K562 (cell line): Measurements from ENCODE around the gene PRDM1. TPM values are rescaled to one million over a fixed set of nuclear protein-coding genes. Genes with fewer than 3 reads are reported as not detected.

ENCODE experiments used
- ATAC-seq: fragments of 200-7000 bp; cut with Tn5 transposase; 3 replicates; pipeline ENCODE4 v1.9.1; 2020; ENCODE audit warnings: moderate library complexity
- BruUV-seq: library from RNA; stranded (reverse); fragments of 400-500 nt; replicated peaks from 2 replicates; lab custom pipeline; 2021; lab: Mats Ljungman, UMichigan
- CTCF ChIA-PET: fragments of 300-600 bp; formaldehyde crosslinking; extraction: SDS; loops from one replicate; lab custom pipeline; 2021; ENCODE audit warnings: low intra/inter-chr PET ratio; lab: Yijun Ruan, JAX
- POLR2A ChIA-PET: fragments of 300-600, 350-650 bp; sonication (Branson Sonifier 250); formaldehyde crosslinking; extraction: SDS; loops from one replicate; lab custom pipeline; 2021; ENCODE audit warnings: antibody characterized with exemption, inconsistent platforms; lab: Yijun Ruan, JAX
- DNase-seq, 4 experiments: peaks; one replicate each; pipeline versions ENCODE4 v3.0.0 to v3.0.0-alpha.2; 2011 to 2018; ENCODE audit warnings: low spot score in 3 of 4, mixed read lengths in 3 of 4; ENCODE audit errors: extremely low read depth in 1 of 4
- FAIRE-seq: peaks from 2 replicates; lab custom pipeline; 2011; peaks lifted over from hg19 to GRCh38; lab: Jason Lieb, UNC
- H2AFZ ChIP-seq: 2 replicates; pipeline ENCODE4 v1.6.0; 2011; ENCODE audit warnings: low read depth, low read length, control low read depth, inconsistent platforms
- H3K27ac ChIP-seq: fragments of 200-600 bp; 3 replicates; pipeline ENCODE4 v1.8.0; 2011; ENCODE audit warnings: low read depth, mild to moderate bottlenecking, control low read depth, inconsistent platforms, low read length, moderate library complexity, mixed read lengths; ENCODE audit errors: extremely low read depth
- H3K27me3 ChIP-seq, 2 experiments: fragments of 300-600 bp in 1 of 2; 2 replicates in 1 of 2; 3 replicates in 1 of 2; pipeline versions ENCODE4 v1.6.0 to v1.8.0; 2011; ENCODE audit warnings: inconsistent platforms in 2 of 2, low read length in 2 of 2, mild to moderate bottlenecking in 1 of 2, mixed read lengths in 1 of 2, moderate library complexity in 1 of 2; ENCODE audit not compliant: control insufficient read depth in 2 of 2, insufficient read depth in 2 of 2
- H3K36me3 ChIP-seq: fragments of 300-600 bp; 3 replicates; pipeline ENCODE4 v1.8.0; 2011; ENCODE audit warnings: mild to moderate bottlenecking, low read length, inconsistent platforms; ENCODE audit not compliant: control insufficient read depth, insufficient read depth
- H3K4me1 ChIP-seq, 2 experiments: fragments of 200-600 bp in 1 of 2; replicated peaks in 1 of 2; 2 replicates in 1 of 2; 3 replicates in 1 of 2; pipeline versions ENCODE4 v1.5.1 to v1.8.0; 2011; ENCODE audit warnings: inconsistent platforms in 2 of 2, low read length in 2 of 2, mild to moderate bottlenecking in 1 of 2, mixed read lengths in 1 of 2, moderate library complexity in 1 of 2; ENCODE audit not compliant: control insufficient read depth in 2 of 2, insufficient read depth in 2 of 2
- H3K4me2 ChIP-seq: 2 replicates; pipeline ENCODE4 v1.6.1; 2011; ENCODE audit warnings: low read length, control low read depth, inconsistent platforms, mixed read lengths; ENCODE audit not compliant: insufficient read depth
- H3K4me3 ChIP-seq: fragments of 200-600 bp; sonication (generic), shearing (Covaris generic); 2 replicates; pipeline ENCODE4 v1.5.1; 2016; ENCODE audit warnings: control low read depth, inconsistent platforms
- H3K79me2 ChIP-seq: fragments of 200-600 bp; 3 replicates; pipeline ENCODE4 v1.8.0; 2011; ENCODE audit warnings: low read length, inconsistent platforms; ENCODE audit not compliant: control insufficient read depth, insufficient read depth
- H3K9ac ChIP-seq, 2 experiments: 2 replicates each; pipeline versions ENCODE4 v1.6.0 to v1.6.1; 2011; ENCODE audit warnings: low read depth in 2 of 2, low read length in 2 of 2, control low read depth in 1 of 2, inconsistent platforms in 1 of 2, mild to moderate bottlenecking in 1 of 2, mixed read lengths in 1 of 2; ENCODE audit not compliant: insufficient read depth in 1 of 2
- H3K9me1 ChIP-seq: one replicate; pipeline ENCODE4 v1.6.0; 2011; ENCODE audit warnings: inconsistent platforms, mild to moderate bottlenecking, low read length, moderate library complexity; ENCODE audit not compliant: control insufficient read depth, insufficient read depth
- H3K9me3 ChIP-seq: replicated peaks from 2 replicates; pipeline ENCODE4 v1.5.1; 2011; ENCODE audit warnings: low read depth, low read length, inconsistent platforms; ENCODE audit not compliant: control insufficient read depth, insufficient read depth
- H4K20me1 ChIP-seq: replicated peaks from 2 replicates; pipeline ENCODE4 v1.6.1; 2011; ENCODE audit warnings: low read length, inconsistent platforms, mixed read lengths; ENCODE audit not compliant: control insufficient read depth, insufficient read depth
- CBX2 ChIP-seq: fragments of 200-600 bp; sonication (generic); IDR thresholded peaks from one replicate; pipeline ENCODE4 v1.6.1; 2012; ENCODE audit warnings: mild to moderate bottlenecking, low read length, inconsistent platforms; ENCODE audit not compliant: insufficient read depth, poor library complexity, severe bottlenecking
- DIDO1 ChIP-seq: fragments of 450-650 bp; IDR thresholded peaks from 2 replicates; pipeline ENCODE4 v1.6.1; 2016; ENCODE audit warnings: low read depth, missing biosample characterization, missing genetic modification characterization
- FOXA3 ChIP-seq, 2 experiments: fragments of 450-650 bp in 1 of 2; sonication (generic) in 1 of 2; formaldehyde crosslinking; IDR thresholded peaks in 1 of 2; conservative IDR thresholded peaks in 1 of 2; 2 replicates each; pipeline versions ENCODE4 v1.4.0 to v1.8.0; 2020 to 2022; ENCODE audit warnings: mild to moderate bottlenecking in 2 of 2, missing genetic modification reagents in 1 of 2
- HMG20A ChIP-seq: fragments of 450-650 bp; formaldehyde crosslinking; conservative IDR thresholded peaks from 2 replicates; pipeline ENCODE4 v1.4.0; 2020; ENCODE audit warnings: mild to moderate bottlenecking, mixed read lengths
- LCOR ChIP-seq: sonication (generic); formaldehyde crosslinking; IDR thresholded peaks from 2 replicates; pipeline ENCODE4 v1.8.0; 2022; ENCODE audit warnings: mild to moderate bottlenecking, missing genetic modification reagents
- TEAD1 ChIP-seq, 2 experiments: fragments of 450-650 bp in 1 of 2; sonication (generic) in 1 of 2; formaldehyde crosslinking; IDR thresholded peaks; 2 replicates each; pipeline versions ENCODE4 v1.4.0 to v1.8.0; 2020 to 2022; ENCODE audit warnings: mild to moderate bottlenecking in 2 of 2, missing genetic modification reagents in 1 of 2
- TEAD4 ChIP-seq, 2 experiments: sonication (generic) in 1 of 2; formaldehyde crosslinking in 1 of 2; IDR thresholded peaks; 2 replicates each; pipeline versions ENCODE4 v1.6.1 to v1.8.0; 2012 to 2022; ENCODE audit warnings: borderline replicate concordance in 1 of 2, inconsistent platforms in 1 of 2, low read length in 1 of 2, mild to moderate bottlenecking in 1 of 2, missing genetic modification reagents in 1 of 2
- TGIF2 ChIP-seq: sonication (generic); formaldehyde crosslinking; IDR thresholded peaks from 2 replicates; pipeline ENCODE4 v1.8.1; 2022; ENCODE audit warnings: mild to moderate bottlenecking, missing genetic modification reagents, moderate library complexity
- ZNF133 ChIP-seq: fragments of 250-450 bp; sonication (Bioruptor Pico); IDR thresholded peaks from 2 replicates; pipeline ENCODE4 v1.4.0; 2020; ENCODE audit warnings: mild to moderate bottlenecking
- ZNF445 ChIP-seq: fragments of 250-450 bp; sonication (Bioruptor Pico); IDR thresholded peaks from 2 replicates; pipeline ENCODE4 v1.4.0; 2020; ENCODE audit warnings: low read depth, mild to moderate bottlenecking, moderate library complexity
- ZNF785 ChIP-seq: fragments of 250-450 bp; sonication (Bioruptor Pico); IDR thresholded peaks from 2 replicates; pipeline ENCODE4 v1.4.0; 2020; ENCODE audit warnings: mild to moderate bottlenecking
- WGBS: fragments of 100-300 bp; shearing (Covaris generic); methylation state at CpG from one replicate; pipeline ENCODE4 v1.1.6; 2016; ENCODE audit warnings: low coverage, mixed read lengths; ENCODE audit not compliant: insufficient coverage; ENCODE audit errors: missing lambda C conversion rate; 5-methylcytosine and 5-hydroxymethylcytosine counted together
- in situ Hi-C: fragments of 300-500 bp; cut with MboI; formaldehyde crosslinking; loops from 4 replicates; pipeline ENCODE4 v1.15.0; 2018; ENCODE audit warnings: inconsistent platforms, mixed read lengths
- intact Hi-C: fragments of 100-400 bp; cut with micrococcal nuclease; formaldehyde crosslinking; loops from 2 replicates; pipeline ENCODE4 v1.14.2; 2022
- polyA plus RNA-seq, 8 experiments: library from polyadenylated mRNA; depleted of rRNA in 4 of 8; stranded (reverse) in 5 of 8; unstranded in 3 of 8; fragments of >200 nt; fragmentation: Nextera tagmentation in 2 of 8; fragmentation: Illumina TruSeq in 1 of 8; extraction: Ambion mirVana in 2 of 8; extraction: Trizol in 1 of 8; gene quantifications; 2 replicates each; pipeline versions ENCODE4 v1.2.1 to v1.2.3, GENCODE V29; 2011 to 2014; ENCODE audit warnings: inconsistent platforms in 1 of 8, missing spikeins in 1 of 8
- total RNA-seq, 7 experiments: library from RNA; depleted of rRNA in 6 of 7; stranded (reverse); fragments of >200 nt in 6 of 7; fragmentation: Illumina TruSeq in 2 of 7; extraction: Trizol in 2 of 7; gene quantifications; 2 replicates each; pipeline versions ENCODE4 v1.2.1 to v1.2.3, GENCODE V29; 2011 to 2021; ENCODE audit warnings: low replicate concordance in 1 of 7
- TF ChIP-seq, protein P1 (sequence below), 2 experiments: fragments of 450-650 bp in 1 of 2; sonication (generic) in 1 of 2; formaldehyde crosslinking; conservative IDR thresholded peaks; 2 replicates each; pipeline versions ENCODE4 v1.4.0 to v1.8.1; 2020 to 2022; ENCODE audit warnings: mild to moderate bottlenecking in 1 of 2, missing genetic modification reagents in 1 of 2
- TF ChIP-seq, protein P2 (sequence below): sonication (generic); formaldehyde crosslinking; IDR thresholded peaks from 2 replicates; pipeline ENCODE4 v1.4.0; 2020; ENCODE audit warnings: mild to moderate bottlenecking, missing genetic modification reagents
- TF ChIP-seq, protein P3 (sequence below), 2 experiments: IDR thresholded peaks; 2 replicates each; pipeline ENCODE4 v1.6.1; 2012; ENCODE audit warnings: improper control_type of control experiment in 2 of 2, low read depth in 2 of 2, low read length in 2 of 2, borderline replicate concordance in 1 of 2

PRDM1 gene
- total and polyA plus RNA-seq, 9 of the 15 experiments (the other 6 are each of a cell fraction or from before 2014, with no cell fraction given) = 0.09 to 0.89 (median 0.27) TPM

DNA sequence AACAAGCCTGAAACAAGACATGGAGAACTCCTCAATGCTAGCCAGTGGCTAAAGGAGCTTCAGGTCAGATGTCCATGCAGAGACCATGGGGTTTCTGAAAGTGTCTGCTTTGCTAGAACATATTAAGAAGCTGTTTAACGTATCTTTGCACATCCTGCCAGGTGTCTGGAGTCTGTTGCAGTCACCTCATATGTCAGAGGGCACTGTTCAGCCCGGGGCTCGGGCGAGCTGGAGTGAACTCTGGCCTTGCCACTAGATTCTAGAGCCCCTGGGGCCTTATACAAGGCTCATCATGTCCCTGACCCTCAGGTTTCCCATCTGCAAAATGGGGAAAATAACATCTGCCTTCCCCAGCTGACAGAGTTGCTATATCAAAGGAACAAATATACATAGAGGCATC is 59.0 kb downstream of the PRDM1 start:
- Histone ChIP-seq H3K4me2 (no peak overlapping the region), H2AFZ (no peak overlapping the region), H3K4me3 (no peak overlapping the region), H3K9me3 (no peaks in the 10 kb centered on the region)
- POLR2A ChIA-PET = interaction anchor here (0.6 kb wide), 1 partner anchor 691 kb away, joined by 3 read pairs; no protein-coding TSS in a partner anchor
- BruUV-seq = no TSS peak
- FAIRE-seq = no peak
- no peak for ATAC-seq
- in situ Hi-C loops = no loop called here
- WGBS = 41% methylated on average over 4 of the region's 4 CpGs
- CTCF ChIA-PET = no interaction called here
- TF ChIP-seq ZNF133 (CRISPR knock-in tag) = no peak
- no peak for TF ChIP-seq DIDO1
- TF ChIP-seq FOXA3 (CRISPR knock-in tag; conservative IDR thresholded peaks at IDR 0.05 in 1 of 2, IDR thresholded peaks at IDR 0.05 in 1 of 2) = no peak
- no peak for TF ChIP-seq TEAD1 (CRISPR knock-in tag; IDR thresholded peaks at IDR 0.05)
- TF ChIP-seq, protein P1, sequence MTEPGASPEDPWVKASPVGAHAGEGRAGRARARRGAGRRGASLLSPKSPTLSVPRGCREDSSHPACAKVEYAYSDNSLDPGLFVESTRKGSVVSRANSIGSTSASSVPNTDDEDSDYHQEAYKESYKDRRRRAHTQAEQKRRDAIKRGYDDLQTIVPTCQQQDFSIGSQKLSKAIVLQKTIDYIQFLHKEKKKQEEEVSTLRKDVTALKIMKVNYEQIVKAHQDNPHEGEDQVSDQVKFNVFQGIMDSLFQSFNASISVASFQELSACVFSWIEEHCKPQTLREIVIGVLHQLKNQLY (CRISPR knock-in tag; conservative IDR thresholded peaks at IDR 0.05) = no peak
- TF ChIP-seq HMG20A (CRISPR knock-in tag) = no peak
- TF ChIP-seq TEAD4 (IDR thresholded peaks at IDR 0.05; ENCODE audit: low read length) = no peak
- no peak for TF ChIP-seq TEAD4 (CRISPR knock-in tag; IDR thresholded peaks at IDR 0.05; ENCODE audit: borderline replicate concordance)
- no peak for TF ChIP-seq CBX2
- TF ChIP-seq, protein P2, sequence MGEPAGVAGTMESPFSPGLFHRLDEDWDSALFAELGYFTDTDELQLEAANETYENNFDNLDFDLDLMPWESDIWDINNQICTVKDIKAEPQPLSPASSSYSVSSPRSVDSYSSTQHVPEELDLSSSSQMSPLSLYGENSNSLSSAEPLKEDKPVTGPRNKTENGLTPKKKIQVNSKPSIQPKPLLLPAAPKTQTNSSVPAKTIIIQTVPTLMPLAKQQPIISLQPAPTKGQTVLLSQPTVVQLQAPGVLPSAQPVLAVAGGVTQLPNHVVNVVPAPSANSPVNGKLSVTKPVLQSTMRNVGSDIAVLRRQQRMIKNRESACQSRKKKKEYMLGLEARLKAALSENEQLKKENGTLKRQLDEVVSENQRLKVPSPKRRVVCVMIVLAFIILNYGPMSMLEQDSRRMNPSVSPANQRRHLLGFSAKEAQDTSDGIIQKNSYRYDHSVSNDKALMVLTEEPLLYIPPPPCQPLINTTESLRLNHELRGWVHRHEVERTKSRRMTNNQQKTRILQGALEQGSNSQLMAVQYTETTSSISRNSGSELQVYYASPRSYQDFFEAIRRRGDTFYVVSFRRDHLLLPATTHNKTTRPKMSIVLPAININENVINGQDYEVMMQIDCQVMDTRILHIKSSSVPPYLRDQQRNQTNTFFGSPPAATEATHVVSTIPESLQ (CRISPR knock-in tag) = no peak
- no peak for TF ChIP-seq TGIF2
- TF ChIP-seq, protein P3, sequence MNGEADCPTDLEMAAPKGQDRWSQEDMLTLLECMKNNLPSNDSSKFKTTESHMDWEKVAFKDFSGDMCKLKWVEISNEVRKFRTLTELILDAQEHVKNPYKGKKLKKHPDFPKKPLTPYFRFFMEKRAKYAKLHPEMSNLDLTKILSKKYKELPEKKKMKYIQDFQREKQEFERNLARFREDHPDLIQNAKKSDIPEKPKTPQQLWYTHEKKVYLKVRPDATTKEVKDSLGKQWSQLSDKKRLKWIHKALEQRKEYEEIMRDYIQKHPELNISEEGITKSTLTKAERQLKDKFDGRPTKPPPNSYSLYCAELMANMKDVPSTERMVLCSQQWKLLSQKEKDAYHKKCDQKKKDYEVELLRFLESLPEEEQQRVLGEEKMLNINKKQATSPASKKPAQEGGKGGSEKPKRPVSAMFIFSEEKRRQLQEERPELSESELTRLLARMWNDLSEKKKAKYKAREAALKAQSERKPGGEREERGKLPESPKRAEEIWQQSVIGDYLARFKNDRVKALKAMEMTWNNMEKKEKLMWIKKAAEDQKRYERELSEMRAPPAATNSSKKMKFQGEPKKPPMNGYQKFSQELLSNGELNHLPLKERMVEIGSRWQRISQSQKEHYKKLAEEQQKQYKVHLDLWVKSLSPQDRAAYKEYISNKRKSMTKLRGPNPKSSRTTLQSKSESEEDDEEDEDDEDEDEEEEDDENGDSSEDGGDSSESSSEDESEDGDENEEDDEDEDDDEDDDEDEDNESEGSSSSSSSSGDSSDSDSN (IDR thresholded peaks at IDR 0.05; ENCODE audit: borderline replicate concordance in 1 of 2, low read depth in 2 of 2, low read length in 2 of 2) = no peak
- no peak for TF ChIP-seq LCOR (CRISPR knock-in tag)
- TF ChIP-seq ZNF785 = no peak
- no peak for TF ChIP-seq ZNF445
- TF ChIP-seq, all 486 proteins: peak for 0
- no peaks in the 10 kb centered on the region for H3K9me1 ChIP-seq
- DNase-seq = no peak
- H3K27me3 ChIP-seq = no peaks in the 10 kb centered on the region
- no peak overlapping the region for H3K27ac ChIP-seq
- no peaks in the 10 kb centered on the region for H3K79me2 ChIP-seq
- 0 out of 2 replicates have a peak, but pooled peaks cover 3% of the 10 kb centered on the region for H4K20me1 ChIP-seq
- peaks cover 11 to 27% of the 10 kb centered on the region in 2 experiments; a peak in 4 of 5 replicates for H3K4me1 ChIP-seq
- no peak overlapping the region for H3K9ac ChIP-seq
- intact Hi-C loops = no loop called here
- no peaks in the 10 kb centered on the region for H3K36me3 ChIP-seq
